Hematopoietic multipotent progenitor cell treated with erythropoietin and hydrocortisone succinate and interleukin-3 and kit ligand, for 17 days (in vitro differentiated cells): ENCODE data around the gene GMPPB.
"Not testable (repeated sequence)": the region's sequence is repeated elsewhere in the genome, so short reads cannot be mapped to it uniquely, and the experiment has no call there.

Experiments used
- DNase-seq: peaks from one replicate; pipeline ENCODE4 v3.0.0-alpha.2; 2015; ENCODE audit warnings: low spot score

Gene GMPPB

GRCh38 chr3:49723628-49724551 lies at the start of gene GMPPB:
Gene GMPPB, minus strand, starts transcription at chr3:49723951. Its CDS starts 225 bp downstream, at chr3:49723726.
- DNase-seq: peak; percentile 91

- DNase-seq: no peak
These were observed 49.0 kb upstream of the GMPPB start for GRCh38 chr3:49772703-49773102.

- no peak for DNase-seq
These were observed 47.7 kb upstream of the GMPPB start for GRCh38 chr3:49771340-49771938.

GRCh38 chr3:49769926-49770325 lies 46.2 kb upstream of the GMPPB start:
- DNase-seq: no peak

- DNase-seq: no peak
These were observed 45.6 kb upstream of the GMPPB start for GRCh38 chr3:49769286-49769915.

- no peak for DNase-seq
These were observed 40.2 kb upstream of the GMPPB start for GRCh38 chr3:49763981-49764380.

GRCh38 chr3:49761661-49762060 lies 37.9 kb upstream of the GMPPB start:
- no peak for DNase-seq

GRCh38 chr3:49759226-49759625 lies 35.5 kb upstream of the GMPPB start:
- no peak for DNase-seq

- DNase-seq: no peak
These were observed 33.4 kb upstream of the GMPPB start for GRCh38 chr3:49757197-49757596.

GRCh38 chr3:49756036-49756435 lies 32.3 kb upstream of the GMPPB start:
- DNase-seq: no peak

GRCh38 chr3:49754536-49754935 lies 30.8 kb upstream of the GMPPB start:
- no peak for DNase-seq

GRCh38 chr3:49751501-49751900 lies 27.8 kb upstream of the GMPPB start:
- DNase-seq: no peak

- no peak for DNase-seq
These were observed 26.3 kb upstream of the GMPPB start for GRCh38 chr3:49750056-49750455.

- not testable (repeated sequence) for DNase-seq
These were observed 25.1 kb upstream of the GMPPB start for GRCh38 chr3:49748874-49749273.

- no peak for DNase-seq
These were observed 24.2 kb upstream of the GMPPB start for GRCh38 chr3:49747792-49748480.

GRCh38 chr3:49745986-49746385 lies 22.2 kb upstream of the GMPPB start:
- DNase-seq: no peak

- DNase-seq: no peak
These were observed 16.7 kb upstream of the GMPPB start for GRCh38 chr3:49740427-49740826.

- no peak for DNase-seq
These were observed 14.4 kb upstream of the GMPPB start for GRCh38 chr3:49738067-49738713.

- DNase-seq: no peak
These were observed 11.0 kb upstream of the GMPPB start for GRCh38 chr3:49734752-49735151.

GRCh38 chr3:49733551-49733950 lies 9.8 kb upstream of the GMPPB start:
- no peak for DNase-seq

- DNase-seq: no peak
These were observed 8.8 kb upstream of the GMPPB start for GRCh38 chr3:49732597-49732996.
